Endodermal cell (in vitro differentiated cells): ENCODE data around the gene LRRC47. TPM values are rescaled to one million over a fixed set of nuclear protein-coding genes. Genes with fewer than 3 reads are reported as not detected.

Source experiments
- DNase-seq: peaks from one replicate; pipeline ENCODE4 v3.0.0-alpha.2; 2017
- H3K27ac ChIP-seq: 2 replicates; pipeline ENCODE4 v1.5.1; 2013; ENCODE audit warnings: mild to moderate bottlenecking, low read depth, low read length, moderate library complexity
- H3K27me3 ChIP-seq: 2 replicates; pipeline ENCODE4 v1.6.1; 2013; ENCODE audit warnings: mild to moderate bottlenecking, low read length, moderate library complexity; ENCODE audit not compliant: insufficient read depth, control insufficient read depth, poor library complexity, severe bottlenecking
- H3K36me3 ChIP-seq: 2 replicates; pipeline ENCODE4 v1.7.0; 2013; ENCODE audit warnings: mild to moderate bottlenecking, low read length, moderate library complexity; ENCODE audit not compliant: control insufficient read depth, insufficient read depth
- H3K4me1 ChIP-seq: one replicate; pipeline ENCODE4 v1.7.0; 2013; ENCODE audit warnings: low read length; ENCODE audit not compliant: control insufficient read depth, insufficient read depth
- H3K4me3 ChIP-seq: 2 replicates; pipeline ENCODE4 v1.5.1; 2013; ENCODE audit warnings: mild to moderate bottlenecking, low read length, moderate library complexity
- H3K9ac ChIP-seq: 2 replicates; pipeline ENCODE4 v1.6.1; 2013; ENCODE audit warnings: mild to moderate bottlenecking, low read length, moderate library complexity; ENCODE audit not compliant: poor library complexity, severe bottlenecking; ENCODE audit errors: extremely low read depth
- H3K9me3 ChIP-seq: 2 replicates; pipeline ENCODE4 v1.6.1; 2013; ENCODE audit warnings: mild to moderate bottlenecking, low read length, moderate library complexity; ENCODE audit not compliant: control insufficient read depth
- H3K27ac Mint-ChIP-seq: 2 replicates; pipeline ENCODE4 v1.8.0; 2020; ENCODE audit warnings: mixed read lengths
- H3K27me3 Mint-ChIP-seq: 2 replicates; pipeline ENCODE4 v1.8.0; 2021; ENCODE audit warnings: mild to moderate bottlenecking, mixed read lengths; ENCODE audit not compliant: insufficient read depth
- H3K36me3 Mint-ChIP-seq: 2 replicates; pipeline ENCODE4 v1.8.0; 2020; ENCODE audit warnings: low read depth, mixed read lengths
- H3K4me1 Mint-ChIP-seq: 2 replicates; pipeline ENCODE4 v1.8.0; 2020; ENCODE audit warnings: mixed read lengths
- H3K4me3 Mint-ChIP-seq: 2 replicates; pipeline ENCODE4 v1.8.0; 2020; ENCODE audit warnings: mild to moderate bottlenecking, moderate library complexity, mixed read lengths
- H3K9me3 Mint-ChIP-seq: 2 replicates; pipeline ENCODE4 v1.8.0; 2020; ENCODE audit warnings: mild to moderate bottlenecking, mixed read lengths
- WGBS, 2 experiments: methylation state at CpG; one replicate each; pipeline versions ENCODE4 v1.1.5 to v1.1.7; 2013; ENCODE audit warnings: missing lambda C conversion rate in 2 of 2, mixed read lengths in 1 of 2; ENCODE audit not compliant: insufficient coverage in 1 of 2, insufficient read length in 1 of 2; 5-methylcytosine and 5-hydroxymethylcytosine counted together
- total RNA-seq, 2 donors: library from RNA; stranded (reverse); fragmentation: NEBNext Ultra II Directional in 1 of 2; extraction: Animal tissue kit (Norgen Biotek cat#: 25700) in 1 of 2; gene quantifications; 2 replicates in 1 of 2; 3 replicates in 1 of 2; pipeline ENCODE4 v1.2.1, GENCODE V29; 2021
- TF ChIP-seq, protein P1 (sequence below): fragments of 200-600 bp; sonication (generic); conservative IDR thresholded peaks from 2 replicates; pipeline ENCODE4 v1.5.0; 2021; ENCODE audit warnings: antibody characterized with exemption, mild to moderate bottlenecking

Gene LRRC47
- total RNA-seq, 2 donors from 2014 or later: 49.9 to 59.7 TPM

DNA sequence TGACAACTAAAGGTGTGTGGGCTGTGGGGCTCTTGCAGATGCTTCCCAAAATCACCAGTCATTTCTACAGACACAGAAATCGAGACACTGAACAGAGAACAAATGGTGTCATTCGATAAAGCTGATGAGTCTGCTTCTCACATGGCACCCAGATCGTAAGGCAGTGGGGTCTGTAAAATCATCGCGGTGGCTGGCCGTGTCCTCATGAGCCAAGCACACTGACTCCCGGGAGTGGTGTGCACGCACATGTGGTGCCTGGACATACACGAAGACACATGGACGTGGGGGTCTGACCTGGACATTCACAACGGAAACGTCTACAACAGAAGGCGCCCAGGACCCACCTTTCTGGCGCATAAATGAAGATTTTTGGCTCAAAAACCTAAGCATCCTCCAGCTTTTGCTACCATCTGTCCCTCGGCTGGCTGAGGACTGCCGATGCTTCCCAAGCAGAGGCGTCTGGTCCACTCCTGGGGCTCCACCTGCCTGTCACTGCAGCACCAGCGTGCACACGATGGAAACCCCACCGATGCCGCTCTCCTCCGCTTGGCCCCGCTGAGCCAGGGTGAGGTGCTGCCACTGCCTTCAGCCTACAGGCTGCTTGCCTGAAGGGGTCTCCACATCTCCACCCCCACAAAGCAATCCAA, 16.9 kb downstream of the LRRC47 start:
- peak overlapping the region; percentile 35 for H3K27ac Mint-ChIP-seq
- no peaks in the 10 kb centered on the region for H3K9me3 Mint-ChIP-seq
- H3K36me3 ChIP-seq: peaks cover 53% of the 10 kb centered on the region
- DNase-seq: peak; percentile 46
- 93 to 98% methylated on average over 22 to 23 of the region's 23 CpGs for WGBS, 2 experiments
- peaks cover 50% of the 10 kb centered on the region for H3K36me3 Mint-ChIP-seq
- H3K9me3 ChIP-seq: no peaks in the 10 kb centered on the region
- no peak overlapping the region for H3K4me3 ChIP-seq
- peaks cover 2% of the 10 kb centered on the region for H3K4me1 Mint-ChIP-seq
- no peak overlapping the region for H3K9ac ChIP-seq
- no peak overlapping the region for H3K4me3 Mint-ChIP-seq
- H3K27me3 ChIP-seq: no peaks in the 10 kb centered on the region
- no peaks in the 10 kb centered on the region for H3K27me3 Mint-ChIP-seq
- H3K27ac ChIP-seq: no peak overlapping the region
- TF ChIP-seq, protein P1, sequence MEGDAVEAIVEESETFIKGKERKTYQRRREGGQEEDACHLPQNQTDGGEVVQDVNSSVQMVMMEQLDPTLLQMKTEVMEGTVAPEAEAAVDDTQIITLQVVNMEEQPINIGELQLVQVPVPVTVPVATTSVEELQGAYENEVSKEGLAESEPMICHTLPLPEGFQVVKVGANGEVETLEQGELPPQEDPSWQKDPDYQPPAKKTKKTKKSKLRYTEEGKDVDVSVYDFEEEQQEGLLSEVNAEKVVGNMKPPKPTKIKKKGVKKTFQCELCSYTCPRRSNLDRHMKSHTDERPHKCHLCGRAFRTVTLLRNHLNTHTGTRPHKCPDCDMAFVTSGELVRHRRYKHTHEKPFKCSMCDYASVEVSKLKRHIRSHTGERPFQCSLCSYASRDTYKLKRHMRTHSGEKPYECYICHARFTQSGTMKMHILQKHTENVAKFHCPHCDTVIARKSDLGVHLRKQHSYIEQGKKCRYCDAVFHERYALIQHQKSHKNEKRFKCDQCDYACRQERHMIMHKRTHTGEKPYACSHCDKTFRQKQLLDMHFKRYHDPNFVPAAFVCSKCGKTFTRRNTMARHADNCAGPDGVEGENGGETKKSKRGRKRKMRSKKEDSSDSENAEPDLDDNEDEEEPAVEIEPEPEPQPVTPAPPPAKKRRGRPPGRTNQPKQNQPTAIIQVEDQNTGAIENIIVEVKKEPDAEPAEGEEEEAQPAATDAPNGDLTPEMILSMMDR: no peak
- H3K4me1 ChIP-seq: no peaks in the 10 kb centered on the region

DNA sequence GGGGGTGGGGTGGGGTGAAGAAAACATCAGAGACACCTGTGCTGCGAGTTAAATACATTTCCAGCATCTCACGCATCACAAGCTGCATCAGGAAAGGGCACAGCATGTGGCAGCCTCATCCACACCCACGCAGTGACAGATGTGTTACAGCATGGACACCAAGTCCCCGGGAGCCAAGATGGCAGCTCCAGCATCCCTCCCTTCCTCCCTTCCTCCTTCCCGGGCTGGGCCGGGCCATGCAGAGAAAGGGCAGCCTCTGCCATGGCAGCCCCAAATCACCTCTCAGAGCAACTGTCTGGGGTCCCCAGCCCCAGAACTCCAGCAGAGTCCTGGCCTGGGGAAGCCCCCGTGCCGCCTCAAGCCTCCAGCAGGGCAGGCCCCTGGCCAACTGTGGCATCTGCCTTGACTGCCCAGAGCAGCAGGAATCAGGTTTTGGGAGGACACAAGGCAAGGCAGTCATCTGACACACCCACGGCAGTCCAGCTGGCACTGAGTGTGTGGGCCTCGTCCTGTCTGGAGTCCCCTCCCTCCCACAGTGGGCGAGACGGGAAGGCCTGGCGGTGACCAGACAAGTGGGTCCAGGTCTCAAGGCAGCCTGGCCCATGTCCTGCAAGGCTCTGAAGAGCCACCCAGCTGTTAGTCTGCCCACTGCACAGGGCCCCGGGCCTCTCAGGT, 17.6 kb downstream of the LRRC47 start:
- Histone ChIP-seq H3K36me3 (peaks cover 46% of the 10 kb centered on the region), H3K27ac (no peak overlapping the region), H3K27me3 (no peaks in the 10 kb centered on the region), H3K4me1 (no peaks in the 10 kb centered on the region), H3K4me3 (no peak overlapping the region), H3K9me3 (no peaks in the 10 kb centered on the region), H3K9ac (no peak overlapping the region)
- H3K27me3 Mint-ChIP-seq: no peaks in the 10 kb centered on the region
- TF ChIP-seq, protein P1: no peak
- no peaks in the 10 kb centered on the region for H3K9me3 Mint-ChIP-seq
- peak; percentile 42 for DNase-seq
- H3K36me3 Mint-ChIP-seq: peaks cover 43% of the 10 kb centered on the region
- H3K4me1 Mint-ChIP-seq: peaks cover 2% of the 10 kb centered on the region
- H3K27ac Mint-ChIP-seq: no peak overlapping the region
- no peak overlapping the region for H3K4me3 Mint-ChIP-seq
- WGBS, 2 experiments: 90 to 93% methylated on average over 10 to 14 of the region's 14 CpGs

- Mint-ChIP-seq H3K4me1 (peaks cover 2% of the 10 kb centered on the region), H3K27ac (no peak overlapping the region), H3K36me3 (peaks cover 38% of the 10 kb centered on the region), H3K27me3 (no peaks in the 10 kb centered on the region), H3K9me3 (no peaks in the 10 kb centered on the region), H3K4me3 (no peak overlapping the region)
- H3K27ac ChIP-seq: no peak overlapping the region
- WGBS, 2 experiments: 92% methylated on average over 17 to 20 of the region's 20 CpGs
- peaks cover 38% of the 10 kb centered on the region for H3K36me3 ChIP-seq
- no peaks in the 10 kb centered on the region for H3K9me3 ChIP-seq
- TF ChIP-seq, protein P1: no peak
- H3K4me3 ChIP-seq: no peak overlapping the region
- peaks cover 4% of the 10 kb centered on the region for H3K4me1 ChIP-seq
- DNase-seq: peak; percentile 40
- no peaks in the 10 kb centered on the region for H3K27me3 ChIP-seq
- no peak overlapping the region for H3K9ac ChIP-seq
Measured at GRCh38 chr1:3777647-3778589, 18.4 kb downstream of the LRRC47 start.
